Measurements from ENCODE around the gene AOPEP. TPM values are rescaled to one million over a fixed set of nuclear protein-coding genes. Genes with fewer than 3 reads are reported as not detected.

The AOPEP gene
- total and polyA plus RNA-seq, 9 of the 15 experiments (the other 6 are each of a cell fraction or from before 2014, with no cell fraction given), result 4.5 to 19.3 (median 13.5) TPM

GRCh38 chr9:95104980-95105379 is 378.5 kb downstream of the AOPEP start:
- intact Hi-C loops (cut with micrococcal nuclease) (no loop called here), in situ Hi-C loops (cut with MboI) (no loop called here)
- no TSS peak for BruUV-seq (replicated peaks)
- WGBS (ENCODE audit: insufficient coverage, low coverage, missing lambda C conversion rate), result 76% methylated on average over 12 of the region's 12 CpGs
- Histone ChIP-seq H3K4me2 (ENCODE audit: insufficient read depth, low read length) (no peak overlapping the region), H2AFZ (ENCODE audit: low read depth, low read length) (no peak overlapping the region), H4K20me1 (replicated peaks; ENCODE audit: control insufficient read depth, insufficient read depth, low read length) (no peaks in the 10 kb centered on the region), H3K27ac (ENCODE audit: extremely low read depth, low read depth, low read length) (no peak overlapping the region), H3K4me3 (no peak overlapping the region), H3K36me3 (ENCODE audit: control insufficient read depth, insufficient read depth, low read length) (peaks cover 18% of the 10 kb centered on the region; the same call in 1 of the 3 replicates), H3K79me2 (ENCODE audit: control insufficient read depth, insufficient read depth, low read length) (no peaks in the 10 kb centered on the region), H3K27me3 (ENCODE audit: control insufficient read depth in 2 of 2, insufficient read depth in 2 of 2, low read length in 2 of 2) (no peaks in the 10 kb centered on the region), H3K9me3 (replicated peaks; ENCODE audit: control insufficient read depth, insufficient read depth, low read depth, low read length) (no peaks in the 10 kb centered on the region), H3K9ac (ENCODE audit: insufficient read depth in 1 of 2, low read depth in 2 of 2, low read length in 2 of 2) (0 out of 4 replicates have a peak overlapping the region, but pooled peaks of 1 of the 2 experiments have one; percentile 57), H3K4me1 (replicated peaks in 1 of 2; ENCODE audit: control insufficient read depth in 2 of 2, insufficient read depth in 2 of 2, low read length in 2 of 2) (peaks cover 0 to 4% of the 10 kb centered on the region in 2 experiments; a peak in 1 of 5 replicates), H3K9me1 (ENCODE audit: control insufficient read depth, insufficient read depth, low read length) (no peaks in the 10 kb centered on the region)
- POLR2A ChIA-PET, result no interaction called here
- CTCF ChIA-PET (ENCODE audit: low intra/inter-chr PET ratio), result no interaction called here
- FAIRE-seq (no peak), ATAC-seq (no peak), DNase-seq (ENCODE audit: extremely low read depth in 1 of 4, low spot score in 3 of 4) (no peak)
- TF ChIP-seq RNF219 (CRISPR knock-in tag; IDR thresholded peaks at IDR 0.05) (no peak), MED1 (CRISPR knock-in tag; IDR thresholded peaks at IDR 0.05; ENCODE audit: borderline replicate concordance) (no peak), KDM2B (CRISPR knock-in tag; IDR thresholded peaks at IDR 0.05) (no peak), SRSF3 (IDR thresholded peaks at IDR 0.05; ENCODE audit: insufficient read depth, low read length) (no peak), CGGBP1 (CRISPR knock-in tag; IDR thresholded peaks at IDR 0.05) (no peak), ELF4 (CRISPR knock-in tag; IDR thresholded peaks at IDR 0.05) (no peak), HDGF (IDR thresholded peaks at IDR 0.05) (no peak), TSC22D4 (tag; IDR thresholded peaks at IDR 0.05) (no peak), TRIM28 (IDR thresholded peaks at IDR 0.05) (no peak), BRD4 (IDR thresholded peaks at IDR 0.05) (no peak), RBM25 (IDR thresholded peaks at IDR 0.05; ENCODE audit: low read depth, low read length, severe bottlenecking) (no peak), HLTF (IDR thresholded peaks at IDR 0.05) (no peak), ZBED1 (IDR thresholded peaks at IDR 0.05) (no peak)

Measured in K562 (cell line).